ENCODE results near the gene MSX2. TPM values are rescaled to one million over a fixed set of nuclear protein-coding genes. Genes with fewer than 3 reads are reported as not detected.

The MSX2 gene
- total RNA-seq, 1 donor from 2014 or later, result 0.27 TPM

- intact Hi-C loops (cut with DNase I), result no loop called here
- DNase-seq (no peak), ATAC-seq (no peak)
- Histone ChIP-seq H3K27me3 (ENCODE audit: low read depth) (peaks cover 62% of the 10 kb centered on the region), H3K4me1 (no peaks in the 10 kb centered on the region), H3K4me3 (no peak overlapping the region), H3K27ac (no peak overlapping the region), H3K9me3 (no peaks in the 10 kb centered on the region), H3K36me3 (no peaks in the 10 kb centered on the region)
- TF ChIP-seq CTCF (IDR thresholded peaks at IDR 0.05), result no peak
Observed at GRCh38 chr5:174687503-174687902, 36.9 kb upstream of the MSX2 start.

DNA sequence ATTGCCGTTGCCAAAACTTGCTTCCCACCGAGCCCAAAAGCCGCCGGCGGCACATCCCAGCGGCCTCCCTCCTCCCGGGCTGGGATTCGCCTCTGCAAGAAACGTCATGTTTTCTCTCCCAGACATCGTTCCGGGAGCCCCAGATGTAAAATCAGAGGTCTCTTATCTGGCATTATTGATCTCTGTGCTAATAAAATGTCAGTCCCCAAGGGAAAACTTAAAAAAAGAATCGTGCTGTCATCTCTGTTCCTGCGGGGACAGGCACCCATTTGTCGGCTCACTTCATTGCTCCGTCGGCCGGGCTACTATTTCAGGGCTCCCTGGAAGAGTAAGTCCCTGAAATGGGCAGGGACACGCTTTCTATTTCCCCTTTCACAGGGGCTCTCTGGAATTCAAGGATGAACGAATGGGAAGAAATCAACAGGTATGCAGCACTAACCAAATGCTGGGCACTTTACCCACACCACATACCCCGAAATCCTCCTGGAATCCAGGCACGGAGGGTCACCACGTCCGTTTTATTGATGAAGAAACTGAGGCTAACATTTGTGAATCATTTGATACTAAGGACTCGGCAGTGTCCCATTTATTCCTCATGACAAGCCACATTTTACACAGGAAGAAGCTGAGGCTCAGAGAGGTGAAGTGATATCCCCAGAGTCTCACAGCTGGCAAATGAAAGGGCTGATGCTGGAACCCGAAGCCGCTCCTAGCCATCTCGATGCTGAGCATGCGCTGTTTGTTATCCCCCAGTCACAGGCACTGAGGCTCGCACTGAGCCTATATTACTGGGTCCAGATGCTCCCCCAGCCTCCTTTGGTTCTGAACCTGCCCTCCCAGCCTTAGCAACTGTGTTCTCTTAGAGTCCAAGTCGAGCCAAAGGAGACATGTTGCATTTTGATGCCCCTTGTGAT, 35.7 kb upstream of the MSX2 start:
- ATAC-seq, result no peak
- intact Hi-C loops (cut with DNase I), result no loop called here
- no peak for DNase-seq

DNA sequence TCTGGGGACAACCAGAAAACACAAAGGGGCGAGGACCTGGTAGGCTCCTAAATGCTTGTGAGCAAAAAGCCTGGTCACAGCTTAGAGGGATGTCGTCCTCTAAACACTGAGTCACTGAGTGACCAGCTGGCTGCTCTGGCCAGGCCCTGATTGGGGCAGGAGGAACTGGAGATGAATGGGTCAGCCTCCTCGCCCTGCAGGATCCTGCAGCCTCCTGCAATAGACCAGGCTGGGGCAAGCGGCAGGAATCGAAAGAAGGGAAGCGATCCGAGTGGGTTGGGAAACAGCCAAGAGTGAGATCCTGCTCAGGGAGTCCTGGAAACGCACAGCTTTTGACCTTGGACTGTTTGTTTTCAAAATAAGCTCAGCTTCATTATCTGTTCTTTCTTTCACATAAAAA, 34.1 kb upstream of the MSX2 start:
- intact Hi-C loops (cut with DNase I), result no loop called here
- no peaks in the 10 kb centered on the region for H3K36me3 ChIP-seq

More for the DNA sequence above, 35.7 kb upstream of the MSX2 start:
- no peaks in the 10 kb centered on the region for H3K9me3 ChIP-seq
- H3K36me3 ChIP-seq, result no peaks in the 10 kb centered on the region
- no peak overlapping the region for H3K4me3 ChIP-seq
- H3K27me3 ChIP-seq (ENCODE audit: low read depth), result peaks cover 74% of the 10 kb centered on the region
- TF ChIP-seq CTCF (IDR thresholded peaks at IDR 0.05), result no peak
- H3K27ac ChIP-seq, result no peak overlapping the region
- H3K4me1 ChIP-seq, result no peaks in the 10 kb centered on the region

DNA sequence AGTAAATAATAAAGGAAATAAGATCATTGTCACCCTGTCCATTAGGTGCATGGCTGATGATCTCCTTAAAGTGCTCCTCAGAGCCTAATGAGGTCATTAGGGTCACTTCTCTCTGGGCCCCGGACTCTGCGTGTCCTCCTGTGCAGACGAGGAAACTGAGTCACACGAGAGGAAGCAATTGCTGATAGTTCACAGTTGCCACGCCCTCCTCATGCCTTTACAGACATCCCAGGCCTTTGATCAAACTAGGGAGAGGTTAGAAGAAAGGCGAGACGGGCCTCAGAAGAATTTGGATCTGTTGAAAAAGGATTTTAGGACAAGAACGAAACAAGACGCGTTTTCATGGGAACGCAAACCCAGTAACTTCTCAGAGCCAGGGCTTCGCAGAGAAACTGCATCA, 32.0 kb upstream of the MSX2 start:
- intact Hi-C loops (cut with DNase I), result no loop called here
- no peak for DNase-seq
- no peaks in the 10 kb centered on the region for H3K36me3 ChIP-seq
- no peak for ATAC-seq
- no peak for TF ChIP-seq CTCF (IDR thresholded peaks at IDR 0.05)
- H3K4me1 ChIP-seq, result no peaks in the 10 kb centered on the region
- H3K27ac ChIP-seq, result no peak overlapping the region
- peaks cover 82% of the 10 kb centered on the region for H3K27me3 ChIP-seq (ENCODE audit: low read depth)
- H3K9me3 ChIP-seq, result no peaks in the 10 kb centered on the region
- no peak overlapping the region for H3K4me3 ChIP-seq

More for the DNA sequence above, 34.1 kb upstream of the MSX2 start:
- no peaks in the 10 kb centered on the region for H3K9me3 ChIP-seq
- no peak overlapping the region for H3K27ac ChIP-seq
- H3K27me3 ChIP-seq (ENCODE audit: low read depth), result peaks cover 88% of the 10 kb centered on the region
- TF ChIP-seq CTCF (IDR thresholded peaks at IDR 0.05), result no peak
- H3K4me3 ChIP-seq, result no peak overlapping the region
- no peak for ATAC-seq
- no peaks in the 10 kb centered on the region for H3K4me1 ChIP-seq
- no peak for DNase-seq

GRCh38 chr5:174692982-174693422, 31.4 kb upstream of the MSX2 start:
- peaks cover 76% of the 10 kb centered on the region for H3K27me3 ChIP-seq (ENCODE audit: low read depth)
- H3K36me3 ChIP-seq, result no peaks in the 10 kb centered on the region
- no peak overlapping the region for H3K4me3 ChIP-seq
- ATAC-seq (no peak), DNase-seq (no peak)
- no peaks in the 10 kb centered on the region for H3K9me3 ChIP-seq
- no peaks in the 10 kb centered on the region for H3K4me1 ChIP-seq
- intact Hi-C loops (cut with DNase I), result no loop called here
- H3K27ac ChIP-seq, result no peak overlapping the region
- TF ChIP-seq CTCF (IDR thresholded peaks at IDR 0.05), result no peak
